ENCODE measurements around the gene CCDC39. TPM values are rescaled to one million over a fixed set of nuclear protein-coding genes. Genes with fewer than 3 reads are reported as not detected.

Gene CCDC39
- total RNA-seq, 2 donors from 2014 or later, result not detected

DNA sequence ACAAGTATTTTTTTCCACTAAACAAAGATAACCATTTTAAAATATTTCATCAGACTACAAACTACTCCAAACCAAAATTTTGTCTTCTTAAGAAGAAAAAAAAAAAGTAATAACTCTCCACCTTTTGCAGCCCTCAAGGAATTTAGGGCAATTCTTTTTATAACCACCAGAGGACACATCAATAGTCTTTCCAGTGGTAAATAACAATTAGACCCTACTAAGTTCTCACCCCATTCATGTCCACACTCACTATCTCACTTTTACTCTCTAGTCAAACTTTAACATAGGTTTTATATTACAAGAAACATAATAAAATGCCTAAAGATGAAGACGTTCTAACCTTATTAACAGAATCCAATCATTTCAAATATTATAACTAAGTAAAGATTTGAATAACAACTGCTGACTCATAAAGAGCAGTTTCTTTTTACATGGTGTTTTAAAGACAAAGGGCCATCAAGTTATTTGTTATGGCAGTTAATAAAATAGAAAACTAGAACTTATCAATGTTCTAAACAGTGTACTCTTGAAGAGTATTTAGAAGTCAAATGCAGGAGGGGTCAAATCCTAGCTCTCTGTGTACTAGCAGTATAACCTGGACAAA, 33.0 kb downstream of the CCDC39 start:
- Histone ChIP-seq H3K27ac (no peak overlapping the region), H3K27me3 (no peaks in the 10 kb centered on the region), H3K9me3 (no peaks in the 10 kb centered on the region), H3K36me3 (no peaks in the 10 kb centered on the region), H3K4me1 (no peaks in the 10 kb centered on the region), H3K4me3 (no peak overlapping the region)
- no peak for DNase-seq (ENCODE audit: low spot score)
- TF ChIP-seq CTCF (IDR thresholded peaks at IDR 0.05), result peak in 1 of 2 donors; percentile 32

- no peak for DNase-seq (ENCODE audit: low spot score)
- Histone ChIP-seq H3K4me1 (no peaks in the 10 kb centered on the region), H3K27ac (no peak overlapping the region), H3K36me3 (no peaks in the 10 kb centered on the region), H3K27me3 (no peaks in the 10 kb centered on the region), H3K4me3 (no peak overlapping the region), H3K9me3 (no peaks in the 10 kb centered on the region)
- no peak for TF ChIP-seq CTCF (IDR thresholded peaks at IDR 0.05)
Measured at GRCh38 chr3:180640987-180641386, 38.3 kb downstream of the CCDC39 start.

- no peaks in the 10 kb centered on the region for H3K36me3 ChIP-seq
- no peak for DNase-seq (ENCODE audit: low spot score)
- no peak overlapping the region for H3K4me3 ChIP-seq
- no peak overlapping the region for H3K27ac ChIP-seq
- H3K4me1 ChIP-seq, result no peaks in the 10 kb centered on the region
- H3K27me3 ChIP-seq, result no peaks in the 10 kb centered on the region
- no peak for TF ChIP-seq CTCF (IDR thresholded peaks at IDR 0.05)
- H3K9me3 ChIP-seq, result no peaks in the 10 kb centered on the region
Measured at GRCh38 chr3:180633722-180634121, 45.6 kb downstream of the CCDC39 start.

DNA sequence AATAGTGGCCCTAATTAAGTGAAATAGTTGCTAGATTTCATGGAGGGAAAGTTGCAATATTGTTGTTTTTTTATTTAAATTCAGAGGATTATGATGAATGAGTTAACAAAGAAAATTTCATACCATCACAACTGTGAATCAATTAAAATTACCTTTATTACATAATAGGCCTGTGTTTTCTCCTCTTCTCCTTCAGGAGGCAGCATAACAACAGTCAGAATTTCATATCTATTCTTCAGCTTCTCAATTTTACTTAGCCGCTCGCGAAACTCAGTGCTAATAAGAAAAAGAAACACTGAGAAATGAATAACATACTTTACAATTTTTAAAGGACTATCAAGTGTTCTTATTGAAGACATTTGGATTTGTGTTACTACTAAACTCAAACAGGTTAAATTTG, 48.0 kb downstream of the CCDC39 start:
- no peaks in the 10 kb centered on the region for H3K27me3 ChIP-seq

GRCh38 chr3:180630371-180630770, 48.9 kb downstream of the CCDC39 start:
- Histone ChIP-seq H3K4me1 (no peaks in the 10 kb centered on the region), H3K36me3 (no peaks in the 10 kb centered on the region), H3K9me3 (no peaks in the 10 kb centered on the region), H3K4me3 (no peak overlapping the region), H3K27me3 (no peaks in the 10 kb centered on the region), H3K27ac (no peak overlapping the region)
- TF ChIP-seq CTCF (IDR thresholded peaks at IDR 0.05), result no peak
- DNase-seq (ENCODE audit: low spot score), result no peak

More for the DNA sequence above, 48.0 kb downstream of the CCDC39 start:
- no peak overlapping the region for H3K4me3 ChIP-seq
- no peaks in the 10 kb centered on the region for H3K36me3 ChIP-seq
- H3K27ac ChIP-seq, result no peak overlapping the region
- H3K9me3 ChIP-seq, result no peaks in the 10 kb centered on the region
- no peak for DNase-seq (ENCODE audit: low spot score)
- TF ChIP-seq CTCF (IDR thresholded peaks at IDR 0.05), result no peak
- H3K4me1 ChIP-seq, result no peaks in the 10 kb centered on the region

DNA sequence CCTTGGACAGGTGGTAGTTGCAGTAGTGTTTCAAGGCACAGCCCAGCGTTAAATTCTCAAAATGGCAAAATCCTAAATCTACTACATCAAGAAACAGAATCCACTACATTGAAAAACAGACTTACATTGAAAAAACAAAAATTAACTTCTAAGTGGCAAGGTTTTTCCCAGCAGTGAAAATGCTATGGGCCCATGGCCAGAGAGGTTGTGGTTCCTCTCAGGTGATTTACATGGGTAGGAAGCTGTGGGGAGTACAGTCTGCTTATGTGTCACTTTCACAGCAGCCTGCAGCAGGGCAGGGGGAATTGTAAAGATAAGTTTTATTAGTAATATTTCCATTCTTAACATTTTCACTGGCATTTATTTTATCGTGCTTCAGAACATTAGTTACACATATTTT, 52.4 kb downstream of the CCDC39 start:
- no peak for DNase-seq (ENCODE audit: low spot score)
- Histone ChIP-seq H3K4me3 (no peak overlapping the region), H3K27ac (no peak overlapping the region), H3K4me1 (no peaks in the 10 kb centered on the region), H3K9me3 (no peaks in the 10 kb centered on the region), H3K36me3 (no peaks in the 10 kb centered on the region), H3K27me3 (no peaks in the 10 kb centered on the region)
- TF ChIP-seq CTCF (IDR thresholded peaks at IDR 0.05), result no peak
